SK-N-SH (cell line): ENCODE results near the gene KIF5C. TPM values are rescaled to one million over a fixed set of nuclear protein-coding genes. Genes with fewer than 3 reads are reported as not detected.

Experiments
- CTCF ChIA-PET: fragments of 300-600, 350-600 bp; formaldehyde crosslinking; extraction: SDS; loops from one replicate; lab custom pipeline; 2021; lab: Yijun Ruan, JAX
- POLR2A ChIA-PET: fragments of 350-600 bp; sonication (Branson Sonifier 250); formaldehyde crosslinking; extraction: SDS; loops from one replicate; lab custom pipeline; 2020; ENCODE audit warnings: antibody characterized with exemption, inconsistent platforms; lab: Yijun Ruan, JAX
- DNase-seq: peaks from one replicate; pipeline ENCODE4 v3.0.0; 2012
- H2AFZ ChIP-seq: fragments of 200-600 bp; sonication (generic); 2 replicates; pipeline ENCODE4 v1.8.1; 2016; ENCODE audit warnings: antibody characterized with exemption, mild to moderate bottlenecking, low read depth
- H3F3A ChIP-seq: fragments of 200-600 bp; sonication (generic); replicated peaks from 2 replicates; pipeline ENCODE3; 2016; ENCODE audit warnings: antibody characterized with exemption, mild to moderate bottlenecking; ENCODE audit not compliant: insufficient read depth
- H3K27ac ChIP-seq, 2 experiments: fragments of 200-500 bp in 1 of 2; fragments of 200-600 bp in 1 of 2; sonication (Bioruptor generic) in 1 of 2; sonication (generic), shearing (Covaris generic) in 1 of 2; 2 replicates each; pipeline versions ENCODE4 v1.5.1 to v1.6.1; 2014 to 2016; ENCODE audit warnings: low read depth in 2 of 2, inconsistent platforms in 1 of 2, low read length in 1 of 2, mild to moderate bottlenecking in 1 of 2, mixed read lengths in 1 of 2
- H3K27me3 ChIP-seq: fragments of 200-600 bp; sonication (generic), shearing (Covaris generic); 2 replicates; pipeline ENCODE4 v1.6.1; 2016; ENCODE audit warnings: mixed run types; ENCODE audit not compliant: insufficient read depth
- H3K36me3 ChIP-seq, 2 experiments: fragments of 200-500 bp in 1 of 2; fragments of 200-600 bp in 1 of 2; sonication (Bioruptor generic) in 1 of 2; sonication (generic) in 1 of 2; replicated peaks in 1 of 2; 2 replicates each; pipeline versions ENCODE3 to v1.5.1; 2014 to 2016; ENCODE audit warnings: low read length in 1 of 2, mild to moderate bottlenecking in 1 of 2; ENCODE audit not compliant: insufficient read depth in 2 of 2, control insufficient read depth in 1 of 2
- H3K4me1 ChIP-seq, 2 experiments: fragments of 200-500 bp in 1 of 2; fragments of 200-600 bp in 1 of 2; sonication (Bioruptor generic) in 1 of 2; sonication (generic), shearing (Covaris generic) in 1 of 2; 2 replicates each; pipeline versions ENCODE4 v1.5.1 to v1.6.1; 2014 to 2016; ENCODE audit warnings: low read depth in 1 of 2, low read length in 1 of 2, mixed run types in 1 of 2; ENCODE audit not compliant: insufficient read depth in 2 of 2, control insufficient read depth in 1 of 2
- H3K4me2 ChIP-seq: fragments of 200-600 bp; sonication (generic), shearing (Covaris generic); 2 replicates; pipeline ENCODE4 v1.6.1; 2017; ENCODE audit warnings: mixed run types
- H3K4me3 ChIP-seq, 2 experiments: fragments of 200-500 bp in 1 of 2; fragments of 200-600 bp in 1 of 2; sonication (Bioruptor generic) in 1 of 2; sonication (generic), shearing (Covaris generic) in 1 of 2; 2 replicates each; pipeline versions ENCODE4 v1.5.1 to v1.8.1; 2014 to 2016; ENCODE audit warnings: low read depth in 2 of 2, inconsistent platforms in 1 of 2, low read length in 1 of 2, mild to moderate bottlenecking in 1 of 2, mixed read lengths in 1 of 2, moderate library complexity in 1 of 2
- H3K79me2 ChIP-seq: fragments of 200-600 bp; sonication (generic); 2 replicates; pipeline ENCODE4 v1.8.1; 2017; ENCODE audit warnings: mild to moderate bottlenecking; ENCODE audit not compliant: insufficient read depth
- H3K9ac ChIP-seq: fragments of 200-600 bp; sonication (generic); 2 replicates; pipeline ENCODE4 v1.6.1; 2017; ENCODE audit warnings: mixed run types
- H3K9me2 ChIP-seq: fragments of 200-600 bp; sonication (generic); 2 replicates; pipeline ENCODE4 v1.6.1; 2017; ENCODE audit warnings: mixed run types
- H3K9me3 ChIP-seq: fragments of 200-600 bp; sonication (generic); 2 replicates; pipeline ENCODE4 v1.6.1; 2017; ENCODE audit warnings: mixed run types, mild to moderate bottlenecking, moderate library complexity
- H4K20me1 ChIP-seq: fragments of 200-600 bp; sonication (generic); 2 replicates; pipeline ENCODE4 v1.6.1; 2017; ENCODE audit warnings: mild to moderate bottlenecking, mixed run types; ENCODE audit not compliant: insufficient read depth
- CHD2 ChIP-seq: fragments of 150-350 bp; IDR thresholded peaks from 2 replicates; pipeline ENCODE4 v1.6.1; 2018; ENCODE audit warnings: low read length; ENCODE audit not compliant: partially characterized antibody
- CTCF ChIP-seq: fragments of 200-600 bp; sonication (generic); IDR thresholded peaks from 2 replicates; pipeline ENCODE4 v1.6.1; 2017; ENCODE audit warnings: antibody characterized with exemption, mild to moderate bottlenecking, moderate library complexity
- EP300 ChIP-seq, 2 experiments: IDR thresholded peaks; 2 replicates each; pipeline versions ENCODE4 v1.4.0 to v1.6.1; 2012; ENCODE audit warnings: borderline replicate concordance in 1 of 2, low read depth in 1 of 2, low read length in 1 of 2
- EZH2phosphoT487 ChIP-seq: fragments of 200-600 bp; sonication (generic); IDR thresholded peaks from 2 replicates; pipeline ENCODE4 v1.6.1; 2017; ENCODE audit warnings: low read depth, mixed run types, mild to moderate bottlenecking, antibody characterized with exemption, moderate library complexity, borderline replicate concordance
- FOSL2 ChIP-seq: IDR thresholded peaks from 2 replicates; pipeline ENCODE4 v1.4.0; 2012; ENCODE audit warnings: low read depth, mild to moderate bottlenecking, moderate library complexity, borderline replicate concordance
- FOXJ3 ChIP-seq: sonication (generic); formaldehyde crosslinking; IDR thresholded peaks from 2 replicates; pipeline ENCODE4 v1.5.1; 2020; ENCODE audit warnings: mild to moderate bottlenecking, missing genetic modification reagents
- FOXM1 ChIP-seq: IDR thresholded peaks from 2 replicates; pipeline ENCODE4 v1.4.0; 2012; ENCODE audit warnings: low read depth, mild to moderate bottlenecking
- GATA2 ChIP-seq: sonication (generic); formaldehyde crosslinking; IDR thresholded peaks from 2 replicates; pipeline ENCODE4 v1.5.0; 2020; ENCODE audit warnings: mild to moderate bottlenecking, missing genetic modification reagents
- JUND ChIP-seq: IDR thresholded peaks from 2 replicates; pipeline ENCODE4 v1.4.0; 2012
- MAX ChIP-seq: IDR thresholded peaks from 2 replicates; pipeline ENCODE4 v1.4.0; 2012; ENCODE audit warnings: low read depth
- MXI1 ChIP-seq: IDR thresholded peaks from 2 replicates; pipeline ENCODE4 v1.6.1; 2012; ENCODE audit warnings: mild to moderate bottlenecking, low read depth, low read length, improper control_type of control experiment
- NRF1 ChIP-seq: IDR thresholded peaks from 2 replicates; pipeline ENCODE4 v1.6.1; 2012; ENCODE audit warnings: low read depth, mild to moderate bottlenecking, low read length
- PBX3 ChIP-seq: IDR thresholded peaks from 2 replicates; pipeline ENCODE4; 2012
- RCOR1 ChIP-seq: fragments of 150-350 bp; IDR thresholded peaks from 2 replicates; pipeline ENCODE4 v1.6.1; 2017; ENCODE audit warnings: antibody characterized with exemption, low read length
- RXRA ChIP-seq: IDR thresholded peaks from 2 replicates; pipeline ENCODE4 v1.4.0; 2012; ENCODE audit warnings: low read depth, mild to moderate bottlenecking, borderline replicate concordance
- SMC3 ChIP-seq: IDR thresholded peaks from 2 replicates; pipeline ENCODE4 v1.6.1; 2012; ENCODE audit warnings: low read depth, low read length, improper control_type of control experiment
- TCF12 ChIP-seq: IDR thresholded peaks from 2 replicates; pipeline ENCODE4 v1.4.0; 2012
- ZBTB33 ChIP-seq: IDR thresholded peaks from 2 replicates; pipeline ENCODE4 v1.4.0; 2012; ENCODE audit warnings: low read depth, borderline replicate concordance
- WGBS: methylation state at CpG from one replicate; pipeline ENCODE4 v1.1.6; 2017; ENCODE audit warnings: low lambda C conversion rate; 5-methylcytosine and 5-hydroxymethylcytosine counted together
- polyA plus RNA-seq, 3 experiments: library from polyadenylated mRNA; depleted of rRNA; stranded (reverse); fragments of >200 nt; gene quantifications; 2 replicates each; pipeline ENCODE4 v1.2.3, GENCODE V29; 2012

Gene KIF5C
- polyA plus RNA-seq, 1 of the 3 experiments (the other 2 are of a cell fraction), result 3.9 TPM

- WGBS, result 3% methylated on average over 1 of the region's 1 CpG
- H3K4me2 ChIP-seq, result no peak overlapping the region
These were observed 26.9 kb upstream of the KIF5C start for GRCh38 chr2:148848146-148848545.

More at GRCh38 chr2:148848146-148848545, 26.9 kb upstream of the KIF5C start:
- H3K9me2 ChIP-seq, result no peaks in the 10 kb centered on the region
- H3K9ac ChIP-seq, result no peak overlapping the region
- no peaks in the 10 kb centered on the region for H3F3A ChIP-seq
- H4K20me1 ChIP-seq, result no peaks in the 10 kb centered on the region
- no peak overlapping the region for H3K27ac ChIP-seq
- H3K9me3 ChIP-seq, result no peaks in the 10 kb centered on the region
- H3K36me3 ChIP-seq, result no peaks in the 10 kb centered on the region
- H3K4me1 ChIP-seq, result no peaks in the 10 kb centered on the region
- ChIA-PET CTCF (no interaction called here), POLR2A (no interaction called here)
- no peak overlapping the region for H3K4me3 ChIP-seq
- no peak overlapping the region for H2AFZ ChIP-seq
- TF ChIP-seq NRF1, result no peak
- TF ChIP-seq CHD2, result no peak
- no peak for TF ChIP-seq RXRA
- no peak for TF ChIP-seq EZH2phosphoT487
- TF ChIP-seq EP300 (IDR thresholded peaks at IDR 0.05; ENCODE audit: borderline replicate concordance in 1 of 2, low read depth in 1 of 2, low read length in 1 of 2), result no peak
- TF ChIP-seq FOXM1, result no peak
- TF ChIP-seq JUND, result no peak
- no peak for TF ChIP-seq MXI1
- no peak for TF ChIP-seq MAX
- no peak for TF ChIP-seq CTCF
- TF ChIP-seq RCOR1, result no peak
- no peak for TF ChIP-seq PBX3
- TF ChIP-seq FOSL2, result no peak
- TF ChIP-seq FOXJ3 (CRISPR knock-in tag), result no peak
- no peak for TF ChIP-seq SMC3
- TF ChIP-seq TCF12, result no peak
- TF ChIP-seq GATA2 (CRISPR knock-in tag), result no peak
- no peak for TF ChIP-seq ZBTB33
- H3K27me3 ChIP-seq, result no peaks in the 10 kb centered on the region
- H3K79me2 ChIP-seq, result no peaks in the 10 kb centered on the region
- no peak for DNase-seq
